HG02973 (cell line): ENCODE data around the gene MTA3.

Experiments used
- ATAC-seq: cut with Tn5 transposase; IDR thresholded peaks from one replicate; pipeline ENCODE4 v1.9.1; 2021; ENCODE audit warnings: moderate library complexity; ENCODE audit not compliant: unreplicated experiment

The MTA3 gene

DNA sequence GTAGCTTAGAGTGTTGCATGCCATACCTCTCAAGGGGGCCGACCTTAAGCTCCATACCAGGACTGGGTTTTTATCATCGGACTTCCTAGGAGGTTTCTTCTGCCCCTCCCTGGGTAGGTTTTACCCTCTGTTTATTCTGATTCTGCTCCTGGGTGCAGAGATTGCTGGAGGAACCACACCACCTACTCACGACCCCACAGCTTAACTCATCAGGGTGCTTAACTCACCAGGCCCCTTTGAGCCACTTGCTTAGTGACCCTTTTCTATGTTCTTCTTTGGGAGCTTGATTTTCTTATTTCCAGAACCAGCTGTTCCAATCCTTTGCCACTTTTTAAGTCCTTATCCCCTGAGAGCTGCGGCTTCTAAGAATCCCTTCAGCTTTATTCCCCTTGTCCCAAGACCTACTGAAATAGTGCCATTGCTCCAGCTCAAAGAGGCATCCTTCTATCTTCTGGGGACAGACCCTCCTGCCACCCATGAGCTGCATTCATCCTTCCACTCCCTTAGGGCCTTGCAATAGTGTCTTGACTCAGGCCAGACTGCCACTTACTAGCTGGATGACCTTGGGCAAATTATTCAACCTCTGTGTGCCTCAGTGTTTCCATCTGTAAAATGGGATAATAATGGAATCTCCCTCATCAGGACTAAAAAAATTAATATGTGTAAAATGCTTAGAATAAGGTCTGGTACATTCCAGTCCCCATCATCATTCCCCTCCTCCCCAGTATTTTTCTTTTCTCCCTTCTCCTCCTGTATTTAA is 189.7 kb downstream of the MTA3 start:
- no peak for ATAC-seq

DNA sequence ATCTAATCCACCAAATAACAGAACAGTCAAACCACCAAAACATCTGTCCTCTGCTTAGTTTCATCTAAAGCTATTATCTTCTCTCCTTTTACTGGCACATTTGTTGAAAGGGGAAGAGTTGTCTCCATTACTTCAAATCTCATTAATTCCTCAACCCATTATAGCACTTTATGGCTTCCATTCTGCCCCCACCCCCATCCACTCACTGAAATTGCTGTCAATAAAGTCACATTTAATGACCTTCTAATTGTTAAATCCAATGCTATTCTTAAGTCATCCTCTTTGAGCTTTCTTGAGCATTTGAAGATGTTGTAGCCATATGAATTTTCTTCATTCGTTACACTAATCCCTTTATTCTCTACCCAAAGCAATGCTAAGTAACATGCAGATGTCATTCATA is 190.3 kb downstream of the MTA3 start:
- ATAC-seq, result no peak

DNA sequence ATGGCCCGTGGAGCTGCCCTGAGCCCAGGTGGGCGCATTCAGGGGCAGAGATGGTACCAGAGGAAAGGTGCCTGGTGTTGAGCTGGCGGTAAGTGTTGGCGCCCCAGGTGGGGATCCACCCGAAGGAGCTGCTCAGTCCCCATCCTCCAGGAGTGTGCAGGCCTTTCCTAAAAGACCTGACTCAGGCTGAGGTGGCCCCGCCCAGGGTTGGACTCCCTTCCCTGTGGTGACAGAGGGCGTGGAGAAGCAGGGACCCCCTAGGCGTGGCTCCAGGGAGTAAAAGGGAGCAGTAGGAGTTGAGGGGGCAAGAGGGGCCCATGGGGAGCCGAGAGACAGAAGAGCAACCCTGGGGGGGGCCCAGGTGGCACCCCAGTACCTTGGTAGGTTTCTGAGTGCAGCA is 193.1 kb downstream of the MTA3 start:
- ATAC-seq, result no peak

DNA sequence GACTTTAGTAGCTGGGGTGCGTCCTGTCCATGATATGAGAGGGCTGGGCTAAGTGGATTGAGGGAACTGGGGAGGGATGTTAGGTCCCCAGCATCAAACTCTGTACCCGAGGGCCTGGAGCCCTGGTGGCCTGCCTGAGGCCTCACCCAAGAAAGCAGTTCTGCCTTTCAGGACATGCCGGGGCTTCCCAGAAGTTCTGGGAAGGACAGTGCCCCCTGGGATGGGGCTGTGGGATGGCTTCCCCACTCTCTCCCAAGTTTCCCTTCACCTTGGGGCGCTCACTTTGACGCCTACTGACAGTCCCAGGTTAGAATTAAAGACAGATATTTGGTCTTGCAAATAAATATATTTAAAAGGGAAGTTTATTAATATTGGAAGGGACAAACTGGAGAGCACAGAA is 193.7 kb downstream of the MTA3 start:
- no peak for ATAC-seq

DNA sequence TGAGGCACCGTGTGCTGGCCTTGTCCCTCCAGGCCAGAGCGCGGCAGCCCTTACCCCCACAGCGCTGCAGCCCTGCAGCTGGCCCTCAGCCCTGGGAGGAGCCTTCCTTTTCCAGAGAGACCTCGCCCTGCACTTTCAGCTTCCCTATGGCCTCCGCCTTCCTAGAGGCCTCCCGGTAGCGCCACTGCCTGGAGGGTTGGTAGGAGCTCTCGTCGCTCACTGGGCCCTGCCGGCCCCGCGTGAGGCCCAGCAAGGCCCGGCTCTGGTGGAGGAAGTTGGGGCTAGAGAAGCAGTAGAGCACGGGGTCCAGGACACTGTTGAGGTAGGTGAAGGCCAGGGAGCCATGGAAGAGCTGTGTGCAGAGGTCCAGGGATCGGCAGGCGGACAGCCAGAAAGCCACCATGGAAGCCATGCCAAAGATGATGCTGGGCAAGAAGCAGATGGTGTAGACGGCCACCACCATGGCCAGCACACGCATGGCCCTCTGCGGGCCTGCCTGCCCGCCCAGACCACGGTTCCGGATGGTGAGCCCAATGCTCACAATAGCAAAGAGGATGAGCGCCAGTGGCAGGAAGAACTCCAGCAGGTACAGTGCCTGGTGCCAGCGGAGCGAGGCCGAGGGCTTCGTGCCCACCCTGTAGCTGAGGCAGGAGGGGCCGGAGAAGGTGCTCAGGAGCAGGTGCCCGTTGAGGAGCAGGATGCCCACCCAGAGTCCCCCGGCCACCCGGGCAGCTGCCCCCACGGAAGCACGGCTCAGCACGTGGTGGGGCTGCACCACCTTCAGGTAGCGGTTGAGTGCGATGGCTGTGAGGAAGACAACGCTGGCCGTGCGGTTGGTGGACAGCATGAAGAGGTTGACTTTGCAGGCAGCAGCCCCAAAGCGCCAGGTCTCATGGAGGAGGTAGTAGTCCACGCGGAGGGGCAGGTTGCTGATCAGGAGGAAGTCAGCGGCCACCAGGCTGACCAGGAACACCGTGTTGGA is 194.7 kb downstream of the MTA3 start:
- ATAC-seq, result no peak

DNA sequence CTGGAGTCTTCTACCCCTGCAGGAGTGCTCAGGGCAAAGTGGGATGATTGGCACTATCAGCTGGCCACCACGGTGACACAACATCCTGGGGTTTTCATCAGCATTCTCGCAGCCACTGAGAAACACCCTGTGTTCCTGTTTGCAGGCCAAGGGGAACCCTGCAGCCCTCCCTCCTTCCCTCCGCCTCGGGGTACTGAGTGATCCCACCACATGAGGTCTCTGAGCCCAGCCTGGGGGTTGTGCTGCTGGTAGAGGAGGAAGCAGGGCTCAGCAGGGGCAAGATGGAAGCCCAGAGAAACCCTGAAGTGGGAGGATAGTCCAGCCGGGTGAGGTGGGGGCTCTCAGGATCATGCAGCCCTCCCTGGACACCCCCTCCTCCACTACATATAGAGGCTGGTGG is 195.7 kb downstream of the MTA3 start, which contains the start of gene OXER1:
OXER1 (minus strand) TSS at position 40 of the 400 bp plus-strand sequence. CDS start 73 bp downstream, outside the sequence.
- no peak for ATAC-seq

DNA sequence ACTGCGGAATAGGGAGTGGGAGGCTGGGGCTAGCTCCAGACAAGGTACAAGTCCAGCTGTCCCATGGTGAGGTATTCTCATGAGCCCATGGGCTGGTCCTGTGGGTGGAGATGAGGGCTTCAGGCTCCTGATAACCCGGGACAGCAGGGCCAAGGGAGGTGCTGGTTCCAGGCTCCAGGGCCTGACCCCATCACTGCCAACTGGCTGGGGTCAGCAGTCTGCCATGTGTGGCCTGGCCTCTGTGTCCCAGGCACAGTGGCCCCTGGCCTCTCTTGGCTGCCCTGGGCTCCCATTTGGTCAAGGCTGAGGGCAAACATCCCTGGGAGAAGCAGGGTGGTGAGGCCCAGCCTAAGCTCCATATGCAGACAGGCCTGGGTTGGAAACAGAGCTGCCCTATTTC is 196.5 kb downstream of the MTA3 start:
- ATAC-seq, result no peak

DNA sequence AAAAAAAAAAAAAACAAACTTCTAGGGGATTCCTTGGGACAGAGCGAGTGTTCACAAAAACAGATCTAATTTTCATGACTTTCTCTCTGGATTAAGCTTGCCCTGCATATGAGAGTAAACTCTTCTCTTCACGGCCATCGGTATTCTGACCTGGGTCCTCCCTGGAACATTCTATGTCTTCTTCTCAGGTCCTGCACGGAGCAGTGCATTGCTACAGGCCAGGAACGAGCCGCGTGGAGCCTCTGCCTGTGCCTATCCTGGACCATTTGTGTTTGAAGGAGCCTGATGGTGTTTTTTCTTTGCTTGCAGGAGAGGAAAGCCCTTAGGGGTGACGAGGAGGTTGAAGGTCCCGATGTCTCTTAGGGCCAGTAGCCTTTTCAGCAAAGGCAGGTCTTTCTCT is 197.3 kb downstream of the MTA3 start:
- ATAC-seq, result no peak

DNA sequence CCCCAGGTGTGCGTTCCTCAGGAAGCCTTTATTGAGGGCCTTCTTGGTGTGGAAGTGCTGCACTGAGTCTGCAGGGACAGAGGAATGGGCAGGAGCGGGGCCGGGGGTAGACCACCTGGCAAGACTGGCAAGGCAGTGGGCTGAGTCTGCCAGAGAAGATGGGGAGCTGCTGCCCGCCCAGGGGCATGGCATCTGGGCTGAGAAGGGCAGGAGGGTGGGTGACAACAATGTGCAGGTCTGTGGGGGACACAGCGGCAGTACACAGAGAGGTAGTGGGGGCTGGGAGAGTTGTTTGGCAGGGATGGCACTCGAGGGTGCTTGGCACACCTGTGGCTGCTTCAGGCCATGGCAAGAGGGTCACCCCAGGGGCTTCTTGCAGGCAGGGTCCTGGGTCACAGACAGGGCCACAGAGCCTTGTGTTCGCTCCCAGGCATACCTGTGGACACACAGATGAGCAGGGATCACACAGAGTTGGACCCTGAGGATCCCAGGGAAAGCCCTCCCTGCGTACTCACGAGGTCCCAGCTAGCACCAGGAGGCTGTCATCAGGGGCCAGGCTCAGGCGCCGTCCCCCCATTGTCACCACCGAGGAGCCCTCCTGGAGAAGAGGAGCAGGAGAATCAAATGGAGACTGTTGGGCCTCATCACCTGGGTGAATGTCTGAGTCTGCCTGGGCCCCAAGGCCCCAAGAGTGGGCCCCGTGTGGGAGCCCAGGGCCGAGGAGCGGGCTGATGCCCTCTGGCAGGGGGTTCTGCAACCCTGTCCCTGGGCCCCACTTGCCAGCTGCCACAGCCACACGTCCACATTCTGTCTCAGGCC is 198.9 kb downstream of the MTA3 start:
- no peak for ATAC-seq

DNA sequence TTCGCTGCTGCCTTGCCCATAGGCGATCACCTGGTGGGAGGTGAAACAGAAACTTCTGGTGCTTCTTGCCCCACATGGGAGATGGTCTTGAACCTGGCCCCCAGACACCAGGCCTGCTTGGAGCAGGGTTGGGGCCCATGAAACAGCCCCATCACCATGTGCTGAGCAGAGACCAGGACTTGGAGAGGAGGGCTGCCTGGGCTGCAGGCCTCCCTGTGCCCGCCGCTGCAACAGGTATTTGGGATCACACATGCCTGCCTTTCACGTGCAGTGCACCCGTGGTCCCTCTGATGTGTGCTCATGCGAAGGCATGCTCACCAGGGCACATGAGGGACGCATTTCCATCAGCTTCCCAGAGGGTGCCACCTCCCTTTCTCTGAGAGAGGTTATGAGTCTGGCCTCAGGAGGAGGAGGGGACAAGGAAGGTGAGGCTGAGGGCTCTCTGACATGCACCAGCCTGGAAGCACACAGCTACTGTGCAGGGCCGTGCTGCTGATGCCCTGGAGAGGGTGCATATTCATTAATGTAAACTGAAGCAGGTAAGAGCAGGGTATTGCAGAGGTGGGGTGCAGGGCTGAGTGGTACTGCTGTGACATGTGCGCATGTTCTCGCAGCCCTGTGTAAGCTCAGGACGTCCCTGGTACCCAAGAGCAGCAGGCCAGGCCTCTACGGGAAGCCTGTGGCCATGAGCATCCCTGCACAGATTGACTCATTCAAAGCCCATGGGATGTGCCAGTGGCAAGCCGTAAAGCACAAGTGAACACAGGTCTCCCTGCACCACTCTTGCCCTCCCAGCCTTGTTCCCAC is 199.7 kb downstream of the MTA3 start:
- no peak for ATAC-seq

DNA sequence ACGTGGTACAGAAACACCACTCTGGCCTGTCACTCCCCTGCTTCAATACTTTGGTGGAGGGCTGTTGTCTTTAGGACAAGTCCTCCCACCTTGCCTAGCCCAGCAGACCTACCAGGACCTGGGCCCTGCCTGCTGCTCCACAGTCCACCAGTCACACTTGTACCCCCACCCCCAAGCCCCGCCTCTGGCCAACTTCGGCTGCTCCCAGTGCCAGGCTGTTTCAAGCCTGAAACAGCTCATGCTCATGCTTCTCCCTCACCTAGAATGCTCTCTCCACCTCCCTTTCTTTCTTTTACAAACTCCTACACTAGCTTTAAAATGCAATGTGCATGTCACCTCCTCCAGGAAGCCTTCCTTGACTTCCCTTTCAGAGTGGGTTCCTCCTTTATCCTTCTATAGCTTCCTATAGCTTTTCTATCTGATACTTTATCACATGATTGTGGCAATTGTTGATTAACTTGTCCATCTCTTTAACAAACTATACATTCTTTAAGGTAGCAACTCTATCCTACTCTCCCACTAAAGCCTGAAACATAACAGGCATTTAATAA is 200.3 kb downstream of the MTA3 start:
- no peak for ATAC-seq

DNA sequence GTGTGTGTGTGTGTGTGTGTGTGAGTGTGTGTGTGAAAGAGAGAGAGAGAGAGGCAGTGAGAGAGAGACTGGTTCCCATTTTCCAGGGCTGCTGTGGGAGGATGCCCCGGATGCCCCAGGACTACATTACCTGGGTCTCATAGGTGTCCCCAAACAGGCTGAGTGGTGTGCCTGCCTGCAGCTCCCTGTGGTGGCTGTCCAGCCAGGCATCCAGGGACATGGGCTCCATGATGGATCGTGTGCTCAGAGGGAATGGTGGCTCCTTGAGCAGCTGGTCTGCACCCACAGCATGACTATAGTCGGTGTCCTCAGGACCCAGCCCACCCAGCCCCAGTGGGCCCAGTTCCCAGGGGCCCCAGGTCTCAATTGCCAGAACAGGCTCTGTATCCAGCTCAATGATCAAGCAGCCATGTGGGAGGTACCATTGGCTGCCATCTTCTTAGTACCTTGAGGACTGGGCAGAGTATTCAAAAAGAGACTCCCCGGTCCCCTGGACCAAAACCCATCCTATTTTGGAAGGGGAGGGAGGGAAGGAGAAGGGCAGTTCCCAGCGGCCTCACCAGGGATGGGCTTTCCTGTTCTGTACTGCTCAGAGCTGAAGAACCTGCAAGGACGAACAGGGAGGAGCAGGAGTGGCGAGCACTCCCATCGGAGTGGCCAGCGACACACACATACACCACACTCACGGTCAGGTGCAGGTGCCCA is 201.3 kb downstream of the MTA3 start:
- no peak for ATAC-seq

DNA sequence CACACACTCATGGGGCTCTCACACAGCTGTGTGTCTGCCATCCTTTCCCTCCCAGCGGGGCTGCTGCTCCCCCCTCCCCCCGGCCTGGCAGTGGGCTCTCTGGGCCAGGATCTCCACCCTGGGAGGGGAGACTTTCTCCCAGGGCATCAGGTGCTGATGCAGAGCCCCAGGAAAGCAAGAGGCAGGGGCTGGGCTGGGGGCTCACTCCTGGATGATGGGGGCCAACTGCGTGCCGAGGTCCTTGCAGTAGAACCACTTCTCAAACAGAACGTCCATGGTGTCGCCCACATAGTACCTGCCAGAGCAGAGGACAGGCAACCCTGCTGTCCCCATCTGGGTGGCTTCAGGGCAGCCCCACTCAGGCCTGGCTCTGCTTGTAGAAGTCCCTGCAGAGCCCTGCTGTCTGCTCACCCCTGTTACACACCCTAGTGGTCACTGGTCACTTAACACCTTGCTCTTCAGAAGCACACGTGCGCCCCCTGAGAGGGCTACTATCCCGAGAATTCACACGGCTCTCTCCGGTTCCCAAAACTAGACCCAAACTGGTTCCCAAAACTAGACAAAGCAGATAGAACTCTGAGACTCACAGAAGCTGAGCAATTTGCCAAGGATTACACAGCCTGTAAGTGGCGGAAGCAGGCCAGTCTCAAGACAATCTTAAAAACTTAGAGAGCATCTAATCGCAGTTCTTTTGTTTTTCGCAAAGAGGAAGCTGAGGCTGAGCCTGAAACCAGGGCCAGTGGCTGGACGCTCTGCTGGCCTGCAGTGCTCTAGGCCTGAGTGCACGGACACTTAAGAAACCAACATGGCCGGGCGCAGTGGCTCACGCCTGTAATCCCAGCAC is 202.1 kb downstream of the MTA3 start:
- ATAC-seq, result no peak

DNA sequence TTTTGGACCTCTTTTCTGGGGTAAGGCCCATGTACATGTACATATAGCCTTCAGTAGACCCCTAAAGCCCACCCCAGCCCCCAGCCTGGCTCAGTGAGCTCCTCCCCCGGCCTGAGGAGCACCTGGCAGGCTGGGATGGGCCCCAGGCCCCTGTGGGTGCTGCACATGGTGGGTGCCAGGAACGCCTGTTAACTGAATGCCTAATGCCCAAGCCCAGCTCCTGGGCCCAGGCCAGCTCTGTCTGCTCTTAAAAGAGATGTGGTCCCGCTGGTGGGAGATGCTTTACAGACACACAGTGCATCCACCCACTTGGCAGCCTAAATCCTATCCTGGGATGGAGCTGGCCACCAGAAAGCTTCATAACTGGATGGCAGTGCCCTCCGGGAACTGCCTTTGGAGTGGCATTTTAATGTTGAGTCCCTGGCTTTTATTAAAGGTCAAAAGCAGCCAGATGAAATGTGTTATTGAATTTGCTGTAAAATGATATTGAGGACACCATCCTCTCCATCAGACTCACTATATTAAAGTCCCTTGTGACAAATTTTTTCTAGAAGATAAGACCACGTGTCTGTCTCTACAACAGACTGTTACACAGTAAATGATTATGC is 203.2 kb downstream of the MTA3 start:
- ATAC-seq, result no peak

DNA sequence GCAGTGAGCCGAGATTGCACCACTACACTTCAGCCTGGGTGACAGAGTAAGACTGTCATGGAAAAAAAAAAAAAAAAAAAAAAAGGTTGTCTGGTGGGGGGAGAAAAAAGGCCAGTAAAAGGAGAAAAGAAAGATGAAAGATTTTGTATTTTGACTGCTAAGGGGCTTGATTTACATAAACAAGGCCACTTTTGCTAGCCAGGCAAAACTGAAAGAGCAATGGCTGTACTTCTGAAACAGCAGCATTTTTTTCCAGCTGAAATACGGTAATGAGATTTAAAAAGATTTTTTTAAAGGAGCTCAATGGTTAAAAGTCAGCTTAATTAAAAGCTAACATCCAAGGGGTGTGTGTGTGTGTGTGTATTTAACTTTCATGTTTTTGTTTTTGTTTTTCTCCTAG is 206.8 kb downstream of the MTA3 start:
- ATAC-seq, result no peak

DNA sequence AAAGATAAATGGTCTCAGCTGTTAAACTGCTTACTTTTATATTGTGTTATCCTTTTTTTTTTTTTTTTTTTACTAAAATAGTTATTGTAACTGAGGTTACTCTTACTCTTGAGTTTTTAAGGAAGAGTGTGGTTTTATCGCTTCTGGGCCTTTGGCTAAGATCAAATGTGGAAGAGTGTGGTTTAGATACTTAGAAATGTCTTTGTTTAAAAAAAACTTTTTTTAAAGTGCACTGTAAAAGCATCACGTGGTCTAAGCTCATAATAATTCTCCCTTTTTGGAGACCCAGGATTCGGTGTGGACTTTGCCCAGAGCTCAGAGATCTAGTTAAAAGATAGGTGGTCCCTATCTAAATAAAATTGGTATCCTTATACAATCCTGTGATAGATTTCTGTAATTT is 207.4 kb downstream of the MTA3 start:
- ATAC-seq, result no peak

DNA sequence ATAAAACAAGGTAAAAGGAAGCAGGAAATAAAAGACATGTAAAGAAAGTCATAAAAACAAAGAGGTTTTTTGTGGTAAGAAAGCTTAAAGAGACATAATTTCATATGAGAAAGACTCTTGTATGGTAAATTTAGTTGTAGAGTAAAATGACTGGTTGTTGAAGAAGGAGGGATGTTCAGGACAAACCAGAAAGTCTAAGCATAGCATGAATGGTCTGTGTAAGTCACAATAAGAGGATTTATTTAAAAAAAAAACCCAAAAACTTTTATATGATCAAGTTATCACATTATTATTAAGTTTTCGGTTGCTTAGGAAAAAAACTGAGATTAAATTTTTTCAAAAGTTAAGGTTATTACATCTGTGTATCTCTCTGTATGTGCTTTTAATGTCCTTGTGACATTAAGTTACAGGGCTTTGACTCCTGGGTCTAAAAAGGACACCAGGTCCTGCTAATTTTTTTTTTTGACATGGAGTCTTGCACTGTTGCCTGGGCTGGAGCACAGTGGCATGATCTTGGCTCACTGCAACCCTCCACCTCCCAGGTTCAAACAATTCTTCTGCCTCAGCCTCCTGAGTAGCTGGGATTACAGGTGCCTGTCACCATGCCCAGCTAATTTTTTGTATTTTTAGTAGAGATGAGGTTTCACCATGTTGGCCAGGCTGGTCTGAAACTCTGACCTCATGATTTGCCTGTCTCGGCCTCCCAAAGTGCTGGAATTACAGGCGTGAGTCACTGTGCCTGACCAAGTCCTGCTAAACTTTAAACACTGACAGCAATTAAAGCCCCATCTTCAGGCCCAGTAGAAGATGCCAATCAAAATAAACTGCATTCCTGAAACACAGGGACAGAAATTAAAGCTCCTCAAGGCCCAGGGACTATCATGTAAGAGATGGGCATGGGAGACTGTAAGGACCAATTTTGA is 209.7 kb downstream of the MTA3 start:
- ATAC-seq, result no peak
